ELF-1 (cell line): ENCODE measurements around the gene ADAMTS6.
A peak's percentile ranks its signal among the peaks of the same experiment; 100 is the strongest.

Experiments
- DNase-seq: peaks from one replicate; pipeline ENCODE4 v3.0.0-alpha.2; 2016; ENCODE audit warnings: low read depth, low spot score

Gene ADAMTS6

DNA sequence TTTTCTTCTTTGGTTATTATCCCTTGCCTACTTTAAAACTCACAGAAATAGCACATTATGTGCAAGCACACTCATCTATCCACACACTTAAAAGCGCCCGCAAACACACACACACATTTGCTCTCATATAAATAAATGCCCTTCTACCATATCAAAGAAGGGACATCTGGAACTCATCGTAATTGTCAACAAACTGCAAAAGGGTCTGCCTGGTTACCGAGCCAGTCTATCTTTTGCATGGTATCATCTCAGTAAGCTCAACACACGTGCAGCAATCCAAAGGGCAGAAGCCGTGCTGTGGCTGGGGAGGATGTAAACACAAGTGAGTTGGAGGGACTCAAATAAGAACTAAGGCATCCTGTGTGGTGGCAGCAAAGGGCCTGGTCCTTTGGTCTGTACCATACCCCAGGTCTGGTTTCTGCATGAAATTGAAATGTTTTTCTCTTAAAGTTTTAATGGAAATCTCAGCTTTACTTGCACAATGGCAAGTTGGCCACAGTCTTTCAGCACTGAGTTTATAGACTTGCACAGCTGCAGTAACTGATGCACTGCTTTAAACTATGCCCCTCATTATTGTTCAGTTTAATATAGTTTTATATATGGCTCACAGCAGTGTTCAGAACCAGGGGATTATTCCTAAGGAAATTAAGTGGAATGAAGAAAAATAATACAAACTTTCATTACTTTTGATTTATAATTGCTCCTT, 331.0 kb downstream of the ADAMTS6 start:
- no peak for DNase-seq

DNA sequence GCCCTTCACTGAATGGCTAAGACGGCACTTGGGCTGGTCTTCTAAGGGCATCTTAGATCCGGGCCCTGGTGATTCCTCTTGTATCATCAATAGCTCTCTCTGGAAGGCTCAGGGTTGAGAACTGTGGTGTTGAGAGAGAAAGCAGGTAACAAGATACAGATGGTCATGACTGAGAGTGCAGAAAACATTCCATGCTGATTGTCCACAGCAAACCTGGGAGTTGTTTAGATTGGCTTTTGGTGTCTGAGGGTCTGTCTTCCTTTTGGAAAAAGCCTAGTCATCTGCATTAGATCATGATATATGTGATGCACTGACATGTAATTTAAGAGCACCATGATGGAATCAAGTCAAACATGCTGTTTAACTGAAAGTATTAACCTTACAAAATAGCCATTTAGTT, 331.9 kb downstream of the ADAMTS6 start:
- DNase-seq: no peak

GRCh38 chr5:65144136-65144871, 337.4 kb downstream of the ADAMTS6 start:
- no peak for DNase-seq

DNA sequence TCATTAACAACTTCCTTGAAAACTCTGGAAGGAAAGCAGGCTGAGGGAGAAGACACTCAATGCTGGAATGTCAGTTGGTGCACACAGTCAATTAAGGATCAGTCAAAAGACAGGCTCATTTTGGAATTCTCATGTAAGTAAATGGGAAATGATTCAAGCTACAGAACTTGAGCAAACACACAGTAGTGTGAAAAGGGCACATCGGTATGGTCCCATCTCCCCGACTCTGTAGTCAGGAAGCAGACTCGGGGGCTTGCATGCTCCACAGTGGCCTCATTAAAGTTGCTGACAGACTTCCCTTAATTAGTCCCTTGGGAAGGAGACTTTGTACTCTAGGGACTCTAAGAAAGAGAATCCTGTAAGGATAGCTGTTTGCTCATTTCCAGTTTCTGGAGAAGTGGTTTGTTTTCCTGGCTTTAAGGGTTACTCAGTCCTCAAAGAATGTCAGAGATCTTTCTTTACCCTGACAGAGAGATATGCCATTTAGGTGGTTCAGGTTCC, 339.2 kb downstream of the ADAMTS6 start:
- DNase-seq: peak; percentile 75

- no peak for DNase-seq
These were observed 339.7 kb downstream of the ADAMTS6 start for GRCh38 chr5:65142016-65142415.

DNA sequence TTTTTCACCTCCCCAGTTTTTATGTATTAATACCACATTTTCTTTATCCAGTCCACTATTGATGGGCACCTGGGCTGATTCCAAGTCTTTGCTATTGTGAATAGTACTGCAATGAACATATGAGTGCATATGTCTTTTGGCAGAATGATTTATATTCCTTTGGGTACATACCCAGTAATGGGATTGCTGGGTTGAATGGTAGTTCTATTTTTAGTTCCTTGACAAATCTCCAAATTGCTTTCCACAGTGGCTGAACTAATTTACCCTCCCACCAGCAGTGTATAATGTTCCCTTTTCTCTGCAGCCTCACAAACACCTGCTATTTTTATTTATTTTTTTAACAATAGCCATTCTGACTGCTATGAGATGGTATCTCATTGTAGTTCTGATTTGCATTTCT, 340.2 kb downstream of the ADAMTS6 start:
- DNase-seq: no peak

GRCh38 chr5:65137631-65138030, 344.1 kb downstream of the ADAMTS6 start:
- no peak for DNase-seq

DNA sequence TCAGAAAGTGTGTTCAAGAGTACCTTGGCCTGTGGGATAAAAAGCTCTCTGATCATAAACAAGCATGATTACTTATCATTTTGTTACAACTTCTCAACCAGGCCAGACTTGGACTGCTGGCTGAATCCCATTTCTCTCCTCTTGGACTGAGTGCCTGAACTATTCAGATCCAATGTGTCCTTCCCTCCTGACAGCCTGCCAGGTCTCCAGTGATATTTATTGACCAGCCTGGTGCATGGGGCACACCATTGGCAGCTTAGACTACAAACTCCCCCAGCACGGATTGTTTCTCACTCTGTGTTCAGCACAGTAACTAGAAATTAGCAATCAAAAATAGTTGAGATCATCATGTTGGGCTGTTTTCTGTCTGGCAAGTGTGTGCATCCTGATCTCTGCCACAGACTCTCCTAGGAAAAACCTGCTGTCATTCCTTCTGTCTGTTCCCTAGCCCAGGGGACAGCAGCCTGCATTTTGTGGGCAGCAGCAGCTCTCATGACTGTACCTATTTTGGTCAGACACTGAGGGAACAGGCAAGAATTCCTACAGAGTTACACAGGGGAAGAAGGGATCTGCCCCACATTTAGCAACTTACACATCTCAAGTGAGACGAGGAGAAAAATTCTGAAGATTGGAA, 348.1 kb downstream of the ADAMTS6 start:
- no peak for DNase-seq

DNA sequence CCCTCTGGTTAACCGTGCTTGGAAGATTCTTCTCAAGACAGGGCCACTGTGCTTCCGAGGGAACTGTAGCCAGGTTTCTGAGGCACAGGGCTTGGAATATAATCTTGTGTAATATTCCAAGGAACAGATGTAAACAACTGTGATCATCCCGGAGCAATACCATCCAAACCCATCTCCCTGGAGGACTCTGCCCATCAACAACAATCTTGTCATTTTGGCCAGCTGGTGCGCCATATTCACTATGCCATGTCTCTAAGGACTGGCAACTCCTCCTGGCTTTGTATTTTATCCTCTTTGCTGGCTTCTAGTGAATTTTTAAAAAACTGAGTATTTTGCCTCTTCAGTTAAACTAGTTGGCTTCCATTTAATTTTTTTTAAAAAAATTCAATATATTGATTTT, 349.3 kb downstream of the ADAMTS6 start:
- no peak for DNase-seq

DNA sequence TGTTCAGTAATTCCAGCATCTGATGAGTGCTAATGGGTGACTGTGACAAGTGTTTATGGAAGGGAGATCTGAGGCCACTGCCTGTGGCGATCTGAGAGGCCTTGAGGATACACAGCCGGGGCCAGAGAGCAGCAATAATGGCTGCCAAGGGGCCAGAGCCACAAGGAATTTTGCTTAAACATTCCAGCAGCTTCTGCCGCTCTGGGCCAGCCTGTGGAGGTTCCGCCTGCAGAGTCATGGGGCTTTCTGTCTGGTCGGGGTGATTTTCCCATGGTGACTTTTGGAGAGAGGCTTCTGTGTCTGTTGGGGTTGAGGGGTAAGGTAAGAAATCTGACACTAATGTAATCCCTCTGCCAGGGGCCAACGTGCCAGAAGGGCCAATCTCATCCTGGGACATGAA, 353.5 kb downstream of the ADAMTS6 start:
- DNase-seq: peak; percentile 90

- no peak for DNase-seq
These were observed 354.4 kb downstream of the ADAMTS6 start for GRCh38 chr5:65127161-65127901.

DNA sequence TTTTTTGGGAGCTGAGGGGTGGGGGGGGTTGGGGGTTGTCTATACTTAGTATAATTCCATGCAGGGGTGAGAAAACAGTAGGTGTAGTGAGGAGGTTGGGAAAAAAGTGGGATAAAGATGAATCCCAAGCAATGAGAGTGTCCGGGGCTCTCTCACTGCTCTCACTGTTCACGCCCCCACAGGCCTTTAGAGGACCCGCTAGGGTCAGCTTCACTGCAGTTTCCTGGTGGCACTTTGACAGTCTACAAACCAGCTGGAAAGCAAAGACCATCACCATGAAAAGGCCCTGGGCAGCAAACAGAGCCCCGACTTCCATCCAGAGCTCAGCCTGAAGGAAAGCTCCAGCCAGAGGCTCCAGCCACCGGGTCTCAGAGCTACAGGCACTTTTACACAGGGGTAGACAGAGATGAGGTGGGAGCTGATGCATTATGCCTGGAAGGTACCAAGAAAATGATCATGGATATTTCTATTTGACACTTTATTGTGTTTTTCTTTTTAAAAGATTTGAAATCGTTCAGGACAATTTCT, 355.1 kb downstream of the ADAMTS6 start:
- peak; percentile 27 for DNase-seq

GRCh38 chr5:65125591-65126541, 355.9 kb downstream of the ADAMTS6 start:
- peak; percentile 35 for DNase-seq

DNA sequence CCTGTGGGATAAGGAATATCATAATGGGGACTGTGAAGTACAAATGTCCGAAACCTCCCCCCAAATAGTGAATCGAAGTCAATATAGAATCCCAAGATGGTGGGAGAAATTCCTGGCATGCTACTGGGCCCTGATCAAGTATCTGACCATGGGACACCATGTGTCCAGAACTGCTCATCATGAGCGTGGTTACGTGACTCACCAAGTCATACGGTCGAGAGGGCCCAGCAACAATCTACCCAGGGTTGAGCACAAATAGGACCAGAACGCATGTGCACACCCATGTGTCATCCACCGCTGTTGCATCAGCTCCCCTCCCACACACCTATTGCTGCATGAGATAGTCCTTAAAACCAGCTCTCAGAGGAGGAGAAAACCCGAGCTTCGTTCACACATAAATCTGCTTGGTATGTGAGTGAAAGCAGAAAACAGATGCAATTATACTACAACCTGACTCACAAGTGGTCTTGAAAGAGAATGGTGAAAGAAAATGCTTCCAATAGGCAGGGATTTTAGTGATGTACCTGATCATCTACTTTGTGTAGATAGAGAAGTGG, 359.8 kb downstream of the ADAMTS6 start:
- DNase-seq: no peak

DNA sequence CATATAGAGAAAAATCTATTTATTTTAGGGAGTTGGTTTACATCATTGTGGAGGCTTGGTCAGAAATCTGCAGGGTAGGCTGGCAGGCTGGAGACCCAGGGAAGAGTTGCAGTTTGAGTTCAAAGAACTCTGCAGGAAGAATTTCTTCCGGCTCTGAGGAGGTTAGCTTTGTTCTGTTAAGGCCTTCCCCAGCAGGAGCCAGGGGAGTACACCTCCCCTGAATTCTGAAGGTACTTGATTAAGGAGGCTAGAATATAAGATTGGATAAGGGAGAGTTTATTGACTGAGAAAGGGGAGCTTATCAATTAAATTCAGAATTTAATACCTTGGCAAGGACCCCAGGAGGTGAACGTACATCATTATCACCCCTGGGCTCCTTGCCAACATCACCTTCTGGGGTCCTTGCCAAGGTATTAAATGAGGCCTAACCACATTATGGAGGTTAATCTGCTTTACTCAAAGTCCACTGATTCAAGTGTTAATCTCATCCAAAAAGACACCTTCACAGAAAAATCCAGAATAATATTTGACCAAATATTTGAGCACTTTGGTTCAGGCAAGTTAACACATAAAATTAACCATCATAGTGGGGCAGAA, 361.3 kb downstream of the ADAMTS6 start:
- no peak for DNase-seq

- DNase-seq: no peak
These were observed 364.2 kb downstream of the ADAMTS6 start for GRCh38 chr5:65117525-65117924.

DNA sequence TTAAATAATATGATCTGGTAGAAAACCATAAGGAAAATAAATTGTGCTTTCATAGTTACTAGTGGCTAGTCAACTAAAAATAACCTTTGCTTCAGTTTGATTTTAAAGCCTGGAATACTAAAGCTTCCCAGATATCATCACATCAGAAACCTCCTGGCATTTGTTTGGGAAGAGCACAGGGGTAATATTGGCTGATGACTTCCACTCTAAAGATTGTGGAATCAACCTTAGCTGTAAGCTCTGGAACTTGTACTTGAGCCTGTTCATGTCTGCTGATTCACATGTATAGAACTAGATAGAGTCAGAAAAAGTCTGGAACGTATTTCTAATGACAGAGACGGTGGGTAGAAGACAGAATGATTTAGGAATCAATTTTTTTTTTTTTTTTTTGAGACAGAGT, 367.9 kb downstream of the ADAMTS6 start:
- DNase-seq: no peak

GRCh38 chr5:65111961-65112658, 369.6 kb downstream of the ADAMTS6 start:
- DNase-seq: no peak
